ENCODE data around the gene MUSK. TPM values are rescaled to one million over a fixed set of nuclear protein-coding genes. Genes with fewer than 3 reads are reported as not detected.
"Not testable (repeated sequence)": the region's sequence is repeated elsewhere in the genome, so short reads cannot be mapped to it uniquely, and the experiment has no call there.

MUSK gene
- total RNA-seq, 1 donor from 2014 or later = not detected

DNA sequence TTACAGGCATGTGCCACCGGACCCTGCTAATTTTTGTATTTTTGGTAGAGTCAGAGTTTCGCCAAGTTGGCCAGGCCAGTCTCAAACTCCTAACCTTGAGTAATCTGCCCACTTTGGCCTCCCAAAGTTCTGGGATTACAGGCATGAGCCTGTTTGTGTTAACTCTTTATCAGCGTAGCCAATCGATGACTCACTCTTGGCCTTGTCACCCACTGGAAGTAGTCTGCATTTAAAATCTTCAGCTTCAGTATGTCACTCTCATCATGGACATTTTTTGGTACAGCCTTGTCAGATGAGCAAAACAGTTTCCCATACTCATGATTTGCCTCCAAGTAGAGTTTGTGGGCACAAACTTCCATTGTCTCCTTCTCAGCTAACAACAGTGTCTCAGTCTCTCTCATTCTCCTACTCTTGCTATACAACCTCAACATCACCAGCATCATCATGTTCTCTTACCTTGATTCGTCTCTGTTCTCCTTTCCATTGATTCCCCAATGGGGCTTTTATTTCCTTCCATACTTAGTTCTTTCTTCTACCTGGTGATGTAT is 22.5 kb downstream of the MUSK start:
- intact Hi-C loops (cut with micrococcal nuclease) = no loop called here

DNA sequence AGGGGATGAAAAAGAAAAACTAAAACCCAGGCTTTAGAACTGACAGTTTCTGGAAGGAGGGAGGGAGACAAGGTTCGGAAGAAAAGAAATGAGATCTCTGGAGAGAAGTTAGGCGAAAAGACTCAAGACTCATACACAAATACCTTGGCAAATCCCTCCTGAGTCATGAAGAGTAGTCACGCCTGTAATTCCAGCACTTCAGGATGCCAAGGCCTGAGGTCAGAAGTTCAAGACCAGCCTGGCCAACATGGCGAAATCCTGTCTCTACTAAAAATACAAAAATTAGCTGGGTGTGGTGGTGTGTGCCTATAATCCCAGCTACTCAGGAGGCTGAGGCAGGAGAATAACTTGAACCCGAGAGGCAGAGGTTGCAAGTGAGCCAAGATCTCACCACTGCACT is 27.3 kb downstream of the MUSK start:
- intact Hi-C loops (cut with micrococcal nuclease) = not testable (repeated sequence)

- intact Hi-C loops (cut with micrococcal nuclease) = no loop called here
Measured at GRCh38 chr9:110700953-110701352, 32.4 kb downstream of the MUSK start.

DNA sequence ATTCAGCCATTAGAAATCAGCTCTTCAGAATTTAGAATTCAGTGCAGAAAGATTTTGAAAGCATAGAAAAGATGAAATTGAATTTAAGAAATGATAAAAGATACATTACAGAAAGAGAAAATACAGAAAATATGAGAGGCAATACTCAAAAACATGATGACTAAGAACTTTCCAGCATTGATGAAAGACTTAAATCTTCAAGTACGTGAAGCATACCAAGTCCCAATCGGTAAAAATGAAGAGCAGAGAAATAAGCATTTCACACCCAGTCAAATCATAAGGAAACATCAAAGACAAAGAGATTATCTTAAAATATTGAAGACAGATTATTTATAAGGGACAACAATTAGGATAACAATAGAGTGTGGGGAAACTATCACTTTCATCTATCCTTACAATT is 35.1 kb downstream of the MUSK start:
- intact Hi-C loops (cut with micrococcal nuclease) = no loop called here

- intact Hi-C loops (cut with micrococcal nuclease) = no loop called here
Measured at GRCh38 chr9:110707419-110707818, 38.8 kb downstream of the MUSK start.

- intact Hi-C loops (cut with micrococcal nuclease) = no loop called here
Measured at GRCh38 chr9:110710420-110710819, 41.8 kb downstream of the MUSK start.

- intact Hi-C loops (cut with micrococcal nuclease) = no loop called here
Measured at GRCh38 chr9:110712955-110713354, 44.4 kb downstream of the MUSK start.

DNA sequence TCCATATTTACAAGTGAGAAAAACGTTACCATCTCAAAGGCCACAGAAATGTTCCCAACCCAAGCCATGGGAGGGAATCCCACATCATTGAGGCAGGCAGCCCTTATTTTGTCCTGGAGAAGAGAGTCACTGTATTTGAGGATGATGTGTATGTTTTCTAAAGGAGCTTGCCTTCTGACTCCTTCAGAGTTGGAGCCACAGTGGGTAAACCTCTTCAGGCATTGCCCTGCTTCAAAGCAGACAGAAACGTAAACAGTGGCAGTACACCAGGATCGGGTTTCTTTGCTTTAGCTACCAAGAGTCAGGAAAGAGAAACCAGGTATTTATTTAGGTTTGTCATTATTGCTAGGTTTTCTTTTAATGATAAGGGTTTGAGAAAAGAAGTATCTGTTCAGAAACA is 45.7 kb downstream of the MUSK start:
- intact Hi-C loops (cut with micrococcal nuclease) = no loop called here

DNA sequence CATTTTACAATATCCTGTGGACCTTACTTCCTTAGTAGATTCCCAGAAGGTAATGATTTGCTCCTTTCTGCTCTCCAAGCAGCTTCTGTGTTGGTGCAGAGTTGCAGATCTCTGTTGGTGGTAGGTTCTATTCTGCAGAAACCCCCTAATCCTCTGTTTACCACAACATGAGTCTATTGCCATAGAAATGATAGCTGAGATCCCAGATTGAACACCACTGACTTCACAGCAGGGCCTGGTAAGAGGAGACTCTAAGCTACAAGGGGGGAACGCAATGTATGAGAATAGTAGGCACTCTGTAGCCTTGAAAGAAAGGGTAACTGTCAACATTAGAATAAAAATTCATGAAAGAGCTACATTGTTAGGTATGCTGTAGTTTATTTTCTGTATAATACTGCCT is 59.5 kb downstream of the MUSK start:
- intact Hi-C loops (cut with micrococcal nuclease) = no loop called here

GRCh38 chr9:110729641-110730040 is 61.0 kb downstream of the MUSK start:
- intact Hi-C loops (cut with micrococcal nuclease) = no loop called here

GRCh38 chr9:110731437-110732028 is 62.9 kb downstream of the MUSK start:
- intact Hi-C loops (cut with micrococcal nuclease) = no loop called here

GRCh38 chr9:110738982-110739381 is 70.4 kb downstream of the MUSK start:
- intact Hi-C loops (cut with micrococcal nuclease) = no loop called here

- intact Hi-C loops (cut with micrococcal nuclease) = no loop called here
Measured at GRCh38 chr9:110742741-110743371, 74.3 kb downstream of the MUSK start.

GRCh38 chr9:110744715-110745384 is 76.3 kb downstream of the MUSK start:
- intact Hi-C loops (cut with micrococcal nuclease) = no loop called here

GRCh38 chr9:110745676-110746075 is 77.1 kb downstream of the MUSK start:
- intact Hi-C loops (cut with micrococcal nuclease) = no loop called here

DNA sequence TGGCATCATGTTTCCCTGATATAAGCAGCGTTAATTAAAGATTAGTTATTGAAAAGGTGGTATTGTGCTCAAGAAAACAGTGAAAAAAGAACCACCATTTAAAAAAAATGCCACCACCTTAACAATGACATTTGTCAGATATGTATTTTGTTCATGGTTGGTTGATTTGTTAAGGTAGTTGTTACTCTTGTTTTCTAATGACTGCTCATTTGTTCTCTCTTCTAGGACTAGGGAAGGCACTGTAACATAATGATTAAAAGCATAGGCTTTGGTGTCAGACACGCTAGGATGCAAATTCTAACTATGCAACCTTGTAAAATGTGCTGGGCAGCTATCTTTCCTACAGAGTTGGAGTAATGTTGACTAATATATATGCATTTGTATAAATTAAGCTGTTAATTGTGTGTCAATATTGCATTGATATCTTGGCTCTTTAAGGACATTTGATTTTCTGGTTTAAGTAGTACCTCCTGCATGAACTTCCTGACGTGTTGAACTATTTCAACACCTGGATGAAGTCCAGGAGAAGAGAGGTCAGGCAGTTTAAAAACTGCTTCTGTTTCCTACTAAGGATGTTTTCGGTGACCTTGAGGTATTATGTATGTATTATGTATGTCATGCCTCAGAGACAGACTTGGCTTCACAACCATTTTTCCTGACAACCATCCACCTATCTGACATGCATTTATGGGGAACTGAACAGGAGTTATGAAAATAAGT is 77.8 kb downstream of the MUSK start:
- intact Hi-C loops (cut with micrococcal nuclease) = no loop called here

- intact Hi-C loops (cut with micrococcal nuclease) = no loop called here
Measured at GRCh38 chr9:110748251-110748893, 79.8 kb downstream of the MUSK start.

DNA sequence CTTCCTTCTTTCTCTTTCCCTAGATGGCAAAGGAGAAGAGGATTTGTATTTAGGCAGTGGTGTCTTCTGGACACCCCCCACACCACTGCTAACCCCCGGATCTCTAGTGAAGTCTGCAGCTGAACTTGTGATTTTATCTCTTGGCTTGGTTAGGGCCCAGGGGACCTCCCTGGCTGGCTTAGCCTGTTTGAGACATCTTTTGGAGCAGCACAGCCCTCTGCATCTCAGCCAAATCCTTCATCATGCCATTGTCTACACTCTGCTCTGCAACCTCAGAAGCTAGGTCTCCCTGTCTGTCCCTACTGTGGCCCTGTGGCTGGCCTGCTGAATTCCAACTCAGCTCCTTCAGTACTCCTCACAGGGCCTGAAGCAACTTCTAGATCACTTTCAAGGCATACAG is 81.7 kb downstream of the MUSK start:
- intact Hi-C loops (cut with micrococcal nuclease) = no loop called here

- intact Hi-C loops (cut with micrococcal nuclease) = no loop called here
Measured at GRCh38 chr9:110751971-110752370, 83.4 kb downstream of the MUSK start.

DNA sequence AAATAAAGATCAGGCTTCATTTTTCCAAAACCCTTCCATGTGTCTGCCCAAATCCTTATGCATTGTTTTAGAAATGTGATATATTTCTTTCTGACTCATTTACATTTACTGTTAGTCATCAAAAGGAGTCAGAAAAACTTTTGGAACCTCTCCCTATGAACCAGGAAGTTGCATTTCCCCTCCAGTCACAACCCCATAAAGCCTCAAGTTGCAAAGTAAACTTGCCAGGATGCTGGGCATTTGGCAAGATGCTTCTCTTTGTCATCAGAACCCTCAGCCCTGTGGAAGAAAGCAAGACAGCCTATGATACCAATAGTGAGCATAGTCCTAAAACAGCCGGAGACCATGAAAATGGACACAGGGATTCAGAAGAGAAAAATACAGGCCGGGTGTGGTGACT is 84.2 kb downstream of the MUSK start:
- intact Hi-C loops (cut with micrococcal nuclease) = no loop called here

- intact Hi-C loops (cut with micrococcal nuclease) = no loop called here
Measured at GRCh38 chr9:110753731-110754231, 85.2 kb downstream of the MUSK start.
